Measurements from ENCODE around the gene PPP1R14B.

Gene PPP1R14B, protein sequence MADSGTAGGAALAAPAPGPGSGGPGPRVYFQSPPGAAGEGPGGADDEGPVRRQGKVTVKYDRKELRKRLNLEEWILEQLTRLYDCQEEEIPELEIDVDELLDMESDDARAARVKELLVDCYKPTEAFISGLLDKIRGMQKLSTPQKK

DNA sequence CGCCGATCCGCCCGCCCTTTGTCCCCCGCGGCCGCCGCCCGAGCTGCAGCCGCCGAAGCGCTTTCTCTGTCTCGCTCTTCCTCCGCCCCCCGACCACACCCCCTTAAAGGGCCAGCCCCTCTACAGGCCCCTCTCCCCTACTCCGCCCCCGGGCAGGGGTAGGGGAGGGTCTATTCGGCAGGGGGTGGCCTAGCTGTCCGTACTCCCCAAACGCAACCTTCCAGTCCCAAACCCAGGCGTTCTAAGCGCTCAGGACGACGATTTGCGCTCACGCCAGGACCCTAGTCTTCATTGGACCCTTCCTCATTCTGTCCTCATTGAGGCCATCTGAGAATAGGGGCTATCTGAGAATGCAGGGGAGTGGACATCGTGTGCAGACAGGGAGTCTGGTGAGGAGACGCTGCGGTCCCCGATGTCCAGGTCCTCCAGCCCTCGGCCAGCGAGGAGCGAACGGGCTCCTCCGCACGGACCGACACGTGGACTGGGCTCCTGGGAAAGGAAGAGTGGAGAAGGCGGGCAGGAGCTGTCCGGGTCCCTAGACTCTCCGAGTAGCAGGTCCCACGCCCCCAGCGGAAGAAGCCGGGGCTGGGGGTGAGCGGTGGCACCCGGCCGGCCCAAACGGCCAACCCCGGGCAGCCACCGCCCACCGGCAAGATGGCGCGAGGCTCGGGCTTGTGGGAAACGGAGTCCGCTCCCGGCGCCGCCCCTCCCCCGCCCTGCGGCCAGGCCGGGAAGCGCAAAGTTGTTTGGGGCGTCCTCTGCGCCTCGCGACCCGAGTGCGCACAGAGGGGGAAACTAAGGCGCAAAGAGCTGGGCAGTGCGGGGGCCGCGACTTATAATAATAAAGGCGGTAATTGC, at the start of gene PPP1R14B:
Gene PPP1R14B, minus strand, starts transcription at position 73 of the 858 bp plus-strand sequence. CDS start 270 bp downstream, outside the sequence.
- DNase-seq (ENCODE audit: low read depth): no peak

GRCh38 chr11:64296236-64296635, 49.5 kb upstream of the PPP1R14B start:
- no peak for DNase-seq (ENCODE audit: low read depth)

DNA sequence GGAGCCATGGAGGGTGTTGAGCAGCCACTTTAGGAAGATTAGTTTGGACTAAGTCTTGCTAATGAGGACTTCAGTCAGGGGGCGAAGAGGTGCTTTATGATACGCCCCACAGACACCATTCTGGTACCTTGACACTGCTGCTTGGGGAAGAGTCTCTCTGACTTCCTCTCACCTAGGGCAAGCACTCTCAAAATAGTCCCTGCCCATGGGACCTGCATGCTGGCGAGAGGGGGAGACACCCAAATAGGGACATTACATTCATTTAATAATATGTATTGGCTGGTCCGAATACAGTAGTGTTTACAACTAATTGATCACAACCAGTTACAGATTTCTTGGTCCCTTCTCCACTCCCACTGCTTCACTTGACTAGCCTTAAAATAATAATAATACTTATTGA, 49.0 kb upstream of the PPP1R14B start:
- no peak for DNase-seq (ENCODE audit: low read depth)

DNA sequence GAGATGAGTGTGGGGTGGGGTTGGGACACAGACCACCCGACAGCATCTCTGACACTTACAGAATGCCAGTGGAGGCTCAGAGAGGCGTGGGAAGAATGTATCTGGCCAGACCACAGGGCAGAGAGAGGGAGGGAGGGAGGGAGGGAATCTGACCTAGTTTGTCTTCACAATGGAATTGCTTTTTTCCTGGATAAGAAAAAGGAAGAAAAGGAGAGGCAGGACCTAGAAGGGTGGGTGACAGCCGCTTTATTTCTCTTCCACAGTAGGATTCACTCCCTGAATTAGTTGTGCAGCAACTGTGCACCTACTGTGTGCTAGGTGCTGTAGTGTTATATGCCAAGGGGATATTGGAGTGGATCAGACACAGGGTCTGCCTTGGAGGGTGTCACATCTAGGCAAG, 48.0 kb upstream of the PPP1R14B start:
- no peak for DNase-seq (ENCODE audit: low read depth)

DNA sequence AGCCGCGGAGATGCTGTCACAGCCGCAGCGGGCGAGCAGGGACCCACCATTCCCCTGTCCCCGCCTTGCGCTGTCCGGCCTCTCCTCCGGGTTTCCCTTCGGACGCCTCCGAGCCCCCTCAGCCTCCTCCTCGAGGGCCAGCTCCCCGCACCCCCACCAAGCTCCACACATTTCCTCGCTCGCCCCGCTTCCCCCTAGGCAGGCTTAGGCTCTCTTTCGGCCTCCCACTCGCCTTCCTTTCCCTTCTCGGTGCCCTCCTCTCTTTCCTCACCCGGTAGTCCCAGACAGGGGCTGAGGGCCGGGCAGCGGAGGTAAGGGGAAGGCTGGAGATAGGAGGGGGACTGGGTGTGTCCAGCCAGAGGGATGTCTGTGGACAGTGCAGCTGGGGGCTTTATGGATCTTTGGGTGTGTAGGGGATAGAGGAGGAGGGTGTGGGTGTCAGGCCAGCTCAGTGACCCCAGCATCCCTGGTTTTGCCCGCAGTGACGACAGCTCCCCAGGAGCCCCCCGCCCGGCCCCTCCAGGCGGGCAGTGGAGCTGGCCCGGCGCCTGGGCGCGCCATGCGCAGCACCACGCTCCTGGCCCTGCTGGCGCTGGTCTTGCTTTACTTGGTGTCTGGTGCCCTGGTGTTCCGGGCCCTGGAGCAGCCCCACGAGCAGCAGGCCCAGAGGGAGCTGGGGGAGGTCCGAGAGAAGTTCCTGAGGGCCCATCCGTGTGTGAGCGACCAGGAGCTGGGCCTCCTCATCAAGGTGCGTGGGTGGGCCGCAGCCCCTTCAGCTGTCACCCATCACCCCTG, 45.9 kb upstream of the PPP1R14B start:
- DNase-seq (ENCODE audit: low read depth): no peak

- DNase-seq (ENCODE audit: low read depth): no peak
These were observed 45.2 kb upstream of the PPP1R14B start for GRCh38 chr11:64291752-64292459.

GRCh38 chr11:64291262-64291751, 44.6 kb upstream of the PPP1R14B start, which contains the start of gene KCNK4:
TSS of gene KCNK4 (plus strand) at chr11:64291302. CDS start at chr11:64293019, 1,717 bp downstream.
- no peak for DNase-seq (ENCODE audit: low read depth)

GRCh38 chr11:64290352-64291261, 43.9 kb upstream of the PPP1R14B start:
- no peak for DNase-seq (ENCODE audit: low read depth)

- DNase-seq (ENCODE audit: low read depth): no peak
These were observed 42.3 kb upstream of the PPP1R14B start for GRCh38 chr11:64289002-64289564.

DNA sequence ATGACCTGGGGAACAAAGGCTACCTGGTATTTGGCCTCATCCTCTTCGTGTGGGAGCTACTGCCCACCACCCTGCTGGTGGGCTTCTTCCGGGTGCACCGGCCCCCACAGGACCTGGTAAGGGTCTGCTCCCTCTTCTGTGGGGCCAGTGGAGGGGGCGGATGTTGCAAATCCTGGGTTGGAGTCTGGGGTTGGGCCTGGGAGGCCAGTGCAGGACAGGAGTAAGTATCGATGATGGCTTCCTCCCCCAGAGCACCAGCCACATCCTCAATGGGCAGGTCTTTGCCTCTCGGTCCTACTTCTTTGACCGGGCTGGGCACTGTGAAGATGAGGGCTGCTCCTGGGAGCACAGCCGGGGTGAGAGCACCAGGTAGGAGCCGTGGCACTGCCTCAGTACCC, 41.6 kb upstream of the PPP1R14B start:
- no peak for DNase-seq (ENCODE audit: low read depth)

GRCh38 chr11:64287676-64288352, 41.1 kb upstream of the PPP1R14B start:
- no peak for DNase-seq (ENCODE audit: low read depth)

DNA sequence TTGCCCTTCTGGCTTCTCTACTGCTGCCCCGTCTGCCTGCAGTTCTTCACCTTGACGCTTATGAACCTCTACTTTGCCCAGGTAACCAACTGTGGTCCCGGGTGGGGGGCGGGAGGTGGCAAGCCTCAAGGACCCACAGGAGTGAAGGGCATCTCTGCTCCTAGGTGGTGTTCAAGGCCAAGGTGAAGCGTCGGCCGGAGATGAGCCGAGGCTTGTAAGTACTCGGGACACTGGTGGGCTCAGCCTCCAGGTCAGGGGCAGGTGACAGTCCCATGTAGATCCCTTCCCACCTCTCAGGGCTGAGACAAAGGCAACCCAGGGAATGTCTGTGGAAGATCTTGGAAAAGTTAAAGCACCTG, 40.0 kb upstream of the PPP1R14B start:
- no peak for DNase-seq (ENCODE audit: low read depth)

GRCh38 chr11:64285885-64286800, 39.4 kb upstream of the PPP1R14B start:
- no peak for DNase-seq (ENCODE audit: low read depth)

- DNase-seq (ENCODE audit: low read depth): peak; percentile 83
These were observed 38.5 kb upstream of the PPP1R14B start, which contains the start of gene GPR137 for GRCh38 chr11:64284962-64285884. TSS of gene GPR137 (plus strand) at chr11:64285848. CDS start at chr11:64286525, 677 bp downstream.

- DNase-seq (ENCODE audit: low read depth): peak; percentile 89
These were observed 37.6 kb upstream of the PPP1R14B start, which contains the start of gene BAD for GRCh38 chr11:64284048-64284961. TSS of gene BAD (minus strand) at chr11:64284665. CDS start at chr11:64284368, 297 bp downstream.

DNA sequence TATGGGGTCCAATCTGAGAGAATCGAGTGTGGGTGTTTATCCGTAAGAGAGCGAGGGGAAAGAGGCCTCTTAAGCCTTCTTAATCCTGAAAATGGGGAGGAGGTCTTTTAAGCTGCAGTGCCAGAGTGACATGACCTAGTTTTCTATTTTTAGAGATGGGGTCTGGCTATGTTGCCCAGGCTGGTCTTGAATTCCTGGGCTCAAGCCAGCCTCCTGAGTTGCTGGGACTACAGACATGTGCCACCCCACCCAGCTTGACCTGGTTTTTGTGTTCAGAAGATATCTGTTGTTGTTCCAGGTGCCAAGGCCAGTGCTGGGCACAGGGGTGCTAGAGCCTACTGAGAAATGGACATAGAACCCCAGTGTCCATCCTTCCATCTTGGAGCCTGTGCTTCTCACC, 36.3 kb upstream of the PPP1R14B start:
- DNase-seq (ENCODE audit: low read depth): no peak

All from stimulated activated CD8-positive, alpha-beta memory T cell treated with anti-CD3 and anti-CD28 coated beads, Interleukin-12 subunit alpha, Interleukin-12 subunit beta, amount 100 ng/mL, for 1 hour (primary cell).